NCI-H1105 (cell line): ENCODE results near the gene BTD.
"Not testable (repeated sequence)": the region's sequence is repeated elsewhere in the genome, so short reads cannot be mapped to it uniquely, and the experiment has no call there.

Experiments
- DNase-seq: peaks from one replicate; lab custom pipeline; 2025; lab: John Stamatoyannopoulos, UW

The BTD gene

GRCh38 chr3:15601399-15602145 lies at the start of gene BTD, which contains the start of gene HACL1:
Gene BTD (plus strand): TSS chr3:15601745. CDS start chr3:15635440, 33,695 bp downstream.
Gene HACL1 (minus strand): TSS chr3:15601569. CDS start chr3:15601463, 106 bp downstream.
- no peak for DNase-seq

- DNase-seq, result no peak
These were observed 49.6 kb upstream of the BTD start for GRCh38 chr3:15551902-15552301.

- no peak for DNase-seq
These were observed 47.8 kb upstream of the BTD start for GRCh38 chr3:15553749-15554148.

- no peak for DNase-seq
These were observed 45.0 kb upstream of the BTD start for GRCh38 chr3:15556512-15556911.

- no peak for DNase-seq
These were observed 44.0 kb upstream of the BTD start for GRCh38 chr3:15557511-15557946.

GRCh38 chr3:15558581-15558980 lies 43.0 kb upstream of the BTD start:
- no peak for DNase-seq

- no peak for DNase-seq
These were observed 39.0 kb upstream of the BTD start for GRCh38 chr3:15562560-15562959.

- DNase-seq, result no peak
These were observed 38.4 kb upstream of the BTD start for GRCh38 chr3:15563190-15563589.

GRCh38 chr3:15572138-15572537 lies 29.4 kb upstream of the BTD start:
- no peak for DNase-seq

- DNase-seq, result no peak
These were observed 26.1 kb upstream of the BTD start for GRCh38 chr3:15575446-15575845.

- no peak for DNase-seq
These were observed 25.1 kb upstream of the BTD start for GRCh38 chr3:15576475-15576874.

- no peak for DNase-seq
These were observed 23.2 kb upstream of the BTD start for GRCh38 chr3:15578289-15578867.

- no peak for DNase-seq
These were observed 22.5 kb upstream of the BTD start for GRCh38 chr3:15579051-15579450.

GRCh38 chr3:15581471-15582394 lies 19.8 kb upstream of the BTD start:
- no peak for DNase-seq

GRCh38 chr3:15585111-15585845 lies 16.3 kb upstream of the BTD start:
- no peak for DNase-seq

GRCh38 chr3:15591242-15591641 lies 10.3 kb upstream of the BTD start:
- no peak for DNase-seq

- no peak for DNase-seq
These were observed 9.6 kb upstream of the BTD start for GRCh38 chr3:15591928-15592327.

GRCh38 chr3:15592968-15593367 lies 8.6 kb upstream of the BTD start:
- DNase-seq, result no peak

- DNase-seq, result no peak
These were observed 5.6 kb upstream of the BTD start for GRCh38 chr3:15595955-15596354.

GRCh38 chr3:15601046-15601398 lies 523 bp upstream of the BTD start:
- DNase-seq, result no peak

- no peak for DNase-seq
These were observed 596 bp downstream of the BTD start for GRCh38 chr3:15602146-15602536.

GRCh38 chr3:15602816-15603215 lies 1.3 kb downstream of the BTD start:
- not testable (repeated sequence) for DNase-seq
